HUES6 (cell line): ENCODE measurements around the gene PDE3B.
"Not testable (repeated sequence)": the region's sequence is repeated elsewhere in the genome, so short reads cannot be mapped to it uniquely, and the experiment has no call there.

Experiments
- H3K27ac ChIP-seq: 2 replicates; pipeline ENCODE4 v1.7.0; 2013; ENCODE audit warnings: low read depth, mild to moderate bottlenecking, low read length, inconsistent platforms
- H3K27me3 ChIP-seq: 2 replicates; pipeline ENCODE4 v1.6.1; 2013; ENCODE audit warnings: low read length; ENCODE audit not compliant: control insufficient read depth, insufficient read depth
- H3K36me3 ChIP-seq: 2 replicates; pipeline ENCODE4 v1.6.1; 2013; ENCODE audit warnings: low read length; ENCODE audit not compliant: control insufficient read depth, insufficient read depth
- H3K4me1 ChIP-seq: 2 replicates; pipeline ENCODE4 v1.6.1; 2013; ENCODE audit warnings: low read length; ENCODE audit not compliant: control insufficient read depth, insufficient read depth
- H3K4me3 ChIP-seq: 2 replicates; pipeline ENCODE4 v1.5.1; 2013; ENCODE audit warnings: low read depth, low read length
- H3K9ac ChIP-seq: one replicate; pipeline ENCODE4 v1.6.1; 2013; ENCODE audit warnings: mild to moderate bottlenecking, low read length
- H3K9me3 ChIP-seq: 2 replicates; pipeline ENCODE4 v1.6.1; 2013; ENCODE audit warnings: low read depth, low read length; ENCODE audit not compliant: control insufficient read depth, insufficient read depth

Gene PDE3B

GRCh38 chr11:14622223-14622954 is 21.2 kb upstream of the PDE3B start:
- no peaks in the 10 kb centered on the region for H3K4me1 ChIP-seq
- H3K27ac ChIP-seq, result no peak overlapping the region
- no peak overlapping the region for H3K4me3 ChIP-seq
- no peaks in the 10 kb centered on the region for H3K36me3 ChIP-seq
- no peaks in the 10 kb centered on the region for H3K9me3 ChIP-seq
- no peak overlapping the region for H3K9ac ChIP-seq
- H3K27me3 ChIP-seq, result no peaks in the 10 kb centered on the region

GRCh38 chr11:14623036-14623435 is 20.6 kb upstream of the PDE3B start:
- Histone ChIP-seq H3K36me3 (no peaks in the 10 kb centered on the region), H3K27ac (no peak overlapping the region), H3K9ac (no peak overlapping the region), H3K27me3 (no peaks in the 10 kb centered on the region), H3K4me1 (no peaks in the 10 kb centered on the region), H3K9me3 (no peaks in the 10 kb centered on the region), H3K4me3 (no peak overlapping the region)

DNA sequence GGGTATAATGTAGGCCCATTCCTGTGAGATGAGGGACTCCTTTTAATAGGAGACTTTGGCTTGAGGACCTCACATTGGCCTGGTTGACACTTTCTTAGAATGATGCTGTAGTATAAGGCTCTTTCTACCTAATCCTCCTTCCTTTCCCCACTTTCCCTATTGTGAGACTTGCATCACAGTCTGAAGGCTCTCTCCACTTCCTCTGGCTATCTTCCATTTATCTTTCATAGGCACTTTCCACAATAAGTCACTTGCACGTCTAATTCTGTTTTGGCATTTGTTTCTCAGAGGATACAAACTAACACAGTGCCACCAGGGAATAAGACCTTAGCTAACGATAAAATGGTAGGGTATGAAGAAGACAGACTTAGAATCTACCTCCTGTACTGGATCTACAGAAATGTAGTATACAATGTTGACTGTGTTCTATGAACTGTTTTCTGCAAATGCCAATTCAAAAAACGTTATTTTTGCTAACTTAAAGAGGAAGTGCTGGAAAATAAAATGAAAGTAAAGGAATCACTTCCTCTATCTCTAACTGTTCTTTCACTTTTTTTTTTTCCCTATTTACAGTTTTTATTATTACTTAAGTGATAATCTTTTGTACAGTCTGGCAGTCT is 17.9 kb upstream of the PDE3B start:
- Histone ChIP-seq H3K4me1 (no peaks in the 10 kb centered on the region), H3K36me3 (no peaks in the 10 kb centered on the region), H3K27ac (no peak overlapping the region), H3K9me3 (no peaks in the 10 kb centered on the region), H3K27me3 (no peaks in the 10 kb centered on the region), H3K4me3 (no peak overlapping the region), H3K9ac (no peak overlapping the region)

GRCh38 chr11:14626650-14627049 is 17.0 kb upstream of the PDE3B start:
- no peaks in the 10 kb centered on the region for H3K4me1 ChIP-seq
- no peaks in the 10 kb centered on the region for H3K36me3 ChIP-seq
- no peak overlapping the region for H3K9ac ChIP-seq
- no peak overlapping the region for H3K27ac ChIP-seq
- no peaks in the 10 kb centered on the region for H3K27me3 ChIP-seq
- no peak overlapping the region for H3K4me3 ChIP-seq
- H3K9me3 ChIP-seq, result no peaks in the 10 kb centered on the region

- H3K36me3 ChIP-seq, H3K9me3 ChIP-seq, H3K4me1 ChIP-seq, H3K27ac ChIP-seq, H3K9ac ChIP-seq, H3K4me3 ChIP-seq, H3K27me3 ChIP-seq: not testable (repeated sequence)
These were observed 9.9 kb upstream of the PDE3B start for GRCh38 chr11:14633506-14634224.

GRCh38 chr11:14634813-14635212 is 8.8 kb upstream of the PDE3B start:
- Histone ChIP-seq H3K4me1 (no peaks in the 10 kb centered on the region), H3K9me3 (no peaks in the 10 kb centered on the region; the same call in 1 of the 2 replicates), H3K9ac (no peak overlapping the region), H3K4me3 (no peak overlapping the region), H3K36me3 (no peaks in the 10 kb centered on the region), H3K27me3 (no peaks in the 10 kb centered on the region), H3K27ac (no peak overlapping the region)

GRCh38 chr11:14635546-14635945 is 8.1 kb upstream of the PDE3B start:
- Histone ChIP-seq H3K9me3 (no peaks in the 10 kb centered on the region; the same call in 1 of the 2 replicates), H3K27ac (no peak overlapping the region), H3K27me3 (no peaks in the 10 kb centered on the region), H3K9ac (no peak overlapping the region), H3K36me3 (no peaks in the 10 kb centered on the region), H3K4me3 (no peak overlapping the region), H3K4me1 (no peaks in the 10 kb centered on the region)

DNA sequence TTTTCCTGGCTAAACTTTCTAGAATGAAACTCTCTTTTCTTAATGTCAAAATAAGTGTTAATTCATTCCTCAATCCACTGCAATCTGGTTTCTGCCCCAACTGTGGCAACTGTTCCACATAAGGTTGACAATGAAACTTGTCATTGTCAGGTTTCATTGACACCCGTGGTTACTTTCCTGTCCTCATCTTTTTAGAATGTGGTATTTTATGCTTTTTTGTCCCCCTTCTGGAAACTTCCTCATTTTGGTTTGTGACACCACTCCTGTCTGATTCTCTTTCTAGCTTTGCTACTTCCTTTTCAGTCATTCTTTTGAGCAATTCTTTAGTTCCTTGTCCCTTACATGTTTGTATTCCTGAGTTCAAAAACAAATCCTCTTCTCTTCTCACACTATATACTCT is 7.5 kb upstream of the PDE3B start:
- no peaks in the 10 kb centered on the region; the same call in 1 of the 2 replicates for H3K9me3 ChIP-seq
- no peaks in the 10 kb centered on the region for H3K4me1 ChIP-seq
- H3K9ac ChIP-seq, result no peak overlapping the region
- H3K27me3 ChIP-seq, result no peaks in the 10 kb centered on the region
- H3K36me3 ChIP-seq, result no peaks in the 10 kb centered on the region
- H3K27ac ChIP-seq, result no peak overlapping the region
- H3K4me3 ChIP-seq, result no peak overlapping the region

GRCh38 chr11:14637868-14638409 is 5.7 kb upstream of the PDE3B start:
- H3K27me3 ChIP-seq, result peaks cover 4% of the 10 kb centered on the region; the same call in 1 of the 2 replicates
- no peaks in the 10 kb centered on the region; the same call in 1 of the 2 replicates for H3K9me3 ChIP-seq
- H3K36me3 ChIP-seq, result no peaks in the 10 kb centered on the region
- no peak overlapping the region for H3K27ac ChIP-seq
- no peak overlapping the region for H3K4me3 ChIP-seq
- 0 out of 2 replicates have a peak, but pooled peaks cover 4% of the 10 kb centered on the region for H3K4me1 ChIP-seq
- no peak overlapping the region for H3K9ac ChIP-seq

- Histone ChIP-seq H3K36me3 (no peaks in the 10 kb centered on the region), H3K4me3 (no peak overlapping the region), H3K9ac (no peak overlapping the region), H3K4me1 (0 out of 2 replicates have a peak, but pooled peaks cover 4% of the 10 kb centered on the region), H3K27ac (no peak overlapping the region), H3K27me3 (peaks cover 6% of the 10 kb centered on the region; the same call in 1 of the 2 replicates), H3K9me3 (no peaks in the 10 kb centered on the region; the same call in 1 of the 2 replicates)
These were observed 5.0 kb upstream of the PDE3B start for GRCh38 chr11:14638561-14638960.

DNA sequence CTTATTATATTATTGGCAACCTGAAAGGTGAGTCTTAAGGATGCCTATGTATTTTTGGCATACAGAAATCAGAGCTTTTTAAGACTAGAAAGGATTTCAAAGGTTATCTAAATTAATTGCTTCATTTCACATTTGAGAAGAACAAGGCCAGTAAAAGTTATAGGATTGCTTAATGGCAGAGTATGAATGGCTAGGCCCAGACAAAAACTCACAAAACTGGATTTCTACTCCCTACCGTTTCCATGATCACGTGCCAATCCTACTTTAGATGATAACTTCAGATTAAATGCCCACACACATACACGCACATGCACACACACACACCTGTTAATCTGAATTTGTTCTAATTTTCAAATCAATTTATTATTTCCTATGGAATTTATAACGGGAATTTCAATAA is 1.8 kb upstream of the PDE3B start:
- Histone ChIP-seq H3K9me3 (no peaks in the 10 kb centered on the region), H3K4me1 (peaks cover 17% of the 10 kb centered on the region), H3K27ac (no peak overlapping the region), H3K36me3 (no peaks in the 10 kb centered on the region), H3K27me3 (peaks cover 32% of the 10 kb centered on the region), H3K9ac (no peak overlapping the region), H3K4me3 (no peak overlapping the region)
